HepG2 (cell line): ENCODE measurements around the gene HDGFL2. TPM values are rescaled to one million over a fixed set of nuclear protein-coding genes. Genes with fewer than 3 reads are reported as not detected.
A peak's percentile ranks its signal among the peaks of the same experiment; 100 is the strongest.

ENCODE experiments used
- AKAP8 ChIP-seq: sonication (generic); formaldehyde crosslinking; IDR thresholded peaks from 2 replicates; pipeline ENCODE4 v1.5.1; 2020; ENCODE audit warnings: mild to moderate bottlenecking, missing genetic modification reagents
- CEBPB ChIP-seq: IDR thresholded peaks from 2 replicates; pipeline ENCODE4 v1.6.1; 2011; ENCODE audit warnings: low read depth, low read length, improper control_type of control experiment, borderline replicate concordance
- CENPX ChIP-seq: sonication (generic); formaldehyde crosslinking; IDR thresholded peaks from 2 replicates; pipeline ENCODE4 v1.9.0; 2021; ENCODE audit warnings: mild to moderate bottlenecking, missing genetic modification reagents, moderate library complexity
- FIP1L1 ChIP-seq: fragments of 200-400 bp; formaldehyde crosslinking; IDR thresholded peaks from 2 replicates; pipeline ENCODE4 v1.6.1; 2018; ENCODE audit warnings: low read depth, mild to moderate bottlenecking, low read length, moderate library complexity, borderline replicate concordance; ENCODE audit not compliant: insufficient read depth
- GTF2F1 ChIP-seq: fragments of 150-350 bp; IDR thresholded peaks from 2 replicates; pipeline ENCODE4 v1.6.1; 2014; ENCODE audit warnings: low read length
- JUN ChIP-seq: sonication (generic); formaldehyde crosslinking; IDR thresholded peaks from 2 replicates; pipeline ENCODE4 v1.4.0; 2020; ENCODE audit warnings: mild to moderate bottlenecking, missing genetic modification reagents
- RFX1 ChIP-seq: fragments of 450-650 bp; IDR thresholded peaks from 2 replicates; pipeline ENCODE4 v1.6.1; 2017
- SMAD1 ChIP-seq: sonication (generic); formaldehyde crosslinking; IDR thresholded peaks from 2 replicates; pipeline ENCODE4 v1.4.0; 2020; ENCODE audit warnings: missing genetic modification reagents, low read depth, mild to moderate bottlenecking, borderline replicate concordance
- SNRNP70 ChIP-seq: fragments of 200-400 bp; formaldehyde crosslinking; IDR thresholded peaks from 2 replicates; pipeline ENCODE4 v1.6.1; 2017; ENCODE audit warnings: mild to moderate bottlenecking, low read depth, low read length, moderate library complexity
- TBX3 ChIP-seq: fragments of 450-650 bp; IDR thresholded peaks from 2 replicates; pipeline ENCODE4 v1.6.1; 2017; ENCODE audit warnings: antibody characterized with exemption, mild to moderate bottlenecking, inconsistent platforms, borderline replicate concordance
- ZBTB20 ChIP-seq: sonication (generic); formaldehyde crosslinking; IDR thresholded peaks from 2 replicates; pipeline ENCODE4 v1.8.1; 2023; ENCODE audit warnings: missing genetic modification reagents, low read depth, mild to moderate bottlenecking, borderline replicate concordance
- ZNF431 ChIP-seq: sonication (generic); formaldehyde crosslinking; IDR thresholded peaks from 2 replicates; pipeline ENCODE4 v1.9.0; 2022; ENCODE audit warnings: missing genetic modification reagents, low read depth, mild to moderate bottlenecking, borderline replicate concordance
- ZNF782 ChIP-seq: sonication (generic); formaldehyde crosslinking; IDR thresholded peaks from 2 replicates; pipeline ENCODE4 v1.4.0; 2020; ENCODE audit warnings: missing genetic modification reagents, mild to moderate bottlenecking, borderline replicate concordance
- polyA plus RNA-seq, 8 experiments: library from polyadenylated mRNA; depleted of rRNA in 3 of 8; stranded (reverse) in 7 of 8; unstranded in 1 of 8; fragments of >200 nt; fragmentation: Illumina TruSeq in 4 of 8; extraction: Trizol in 4 of 8; gene quantifications; 2 replicates each; pipeline versions ENCODE4 v1.2.1 to v1.2.3, GENCODE V29; 2011 to 2016; ENCODE audit warnings: low read depth in 4 of 8, missing spikeins in 1 of 8, mixed read lengths in 1 of 8; ENCODE audit not compliant: insufficient read depth in 1 of 8
- total RNA-seq, 5 experiments: library from RNA; depleted of rRNA; stranded (reverse); fragments of >200 nt; fragmentation: Illumina TruSeq; extraction: Trizol; gene quantifications; 2 replicates each; pipeline ENCODE4 v1.2.3, GENCODE V29; 2016; ENCODE audit warnings: low read depth in 1 of 5
- TF ChIP-seq, protein P1 (sequence below): sonication (generic); formaldehyde crosslinking; IDR thresholded peaks from 2 replicates; pipeline ENCODE4 v1.4.0; 2020; ENCODE audit warnings: missing genetic modification reagents
- TF ChIP-seq, protein P2 (sequence below): sonication (generic); formaldehyde crosslinking; IDR thresholded peaks from 2 replicates; pipeline ENCODE4 v1.8.0; 2022; ENCODE audit warnings: missing genetic modification reagents, mild to moderate bottlenecking, moderate library complexity, borderline replicate concordance
- TF ChIP-seq, protein P3 (sequence below), 2 experiments: fragments of 450-650 bp in 1 of 2; sonication (generic) in 1 of 2; formaldehyde crosslinking in 1 of 2; IDR thresholded peaks; 2 replicates each; pipeline versions ENCODE4 v1.6.1 to v1.8.0; 2016 to 2022; ENCODE audit warnings: antibody characterized with exemption in 1 of 2, mild to moderate bottlenecking in 1 of 2, missing genetic modification reagents in 1 of 2

HDGFL2 gene
- total and polyA plus RNA-seq, 2 of the 13 experiments (the other 11 are each of a cell fraction or from before 2014, with no cell fraction given): 20.0 to 51.1 TPM

DNA sequence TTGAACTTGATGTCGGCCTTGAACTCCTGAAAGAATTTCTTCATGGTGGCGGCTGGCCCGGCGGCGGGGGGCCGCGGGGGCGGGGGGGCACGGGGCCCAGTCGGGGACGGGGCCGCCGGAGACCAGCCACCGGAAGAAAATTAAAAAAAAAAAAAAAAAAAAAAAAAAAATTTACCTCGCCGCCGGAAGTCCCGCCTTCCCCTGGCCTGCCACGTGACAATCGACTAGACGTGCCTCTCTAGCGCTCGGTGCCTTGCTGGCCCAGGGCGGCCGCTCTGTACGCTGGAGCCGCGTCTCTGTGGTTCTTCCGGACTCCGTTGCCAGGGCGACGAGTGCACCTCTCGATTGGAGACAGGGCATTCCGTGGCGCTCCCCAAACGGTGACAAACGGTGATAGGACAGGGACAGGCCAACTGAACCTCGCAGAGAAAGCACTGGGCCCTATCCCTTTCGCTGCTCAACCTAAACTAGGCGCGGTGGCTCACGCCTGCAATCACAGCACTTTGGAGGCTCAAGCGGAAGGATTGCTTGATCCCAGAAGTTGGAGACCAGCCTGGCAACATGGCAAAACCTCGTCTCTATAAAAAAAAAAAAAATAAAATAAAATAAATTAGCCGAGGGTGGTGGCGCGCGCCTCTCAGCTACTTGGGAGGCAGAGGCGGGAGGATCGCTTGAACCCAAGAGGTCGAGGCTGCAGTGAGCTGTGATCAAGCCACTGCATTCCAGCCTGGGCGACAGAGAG, 14.3 kb upstream of the HDGFL2 start, which contains the start of gene UBXN6 (continued):
- TF ChIP-seq, protein P1, sequence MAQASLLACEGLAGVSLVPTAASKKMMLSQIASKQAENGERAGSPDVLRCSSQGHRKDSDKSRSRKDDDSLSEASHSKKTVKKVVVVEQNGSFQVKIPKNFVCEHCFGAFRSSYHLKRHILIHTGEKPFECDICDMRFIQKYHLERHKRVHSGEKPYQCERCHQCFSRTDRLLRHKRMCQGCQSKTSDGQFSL (CRISPR knock-in tag): no peak
- TF ChIP-seq ZBTB20 (CRISPR knock-in tag): no peak
- no peak for TF ChIP-seq AKAP8 (CRISPR knock-in tag)
- no peak for TF ChIP-seq CENPX (CRISPR knock-in tag)
- TF ChIP-seq SMAD1 (CRISPR knock-in tag): no peak
- no peak for TF ChIP-seq ZNF431 (CRISPR knock-in tag)
- TF ChIP-seq SNRNP70: no peak
- TF ChIP-seq, protein P2, sequence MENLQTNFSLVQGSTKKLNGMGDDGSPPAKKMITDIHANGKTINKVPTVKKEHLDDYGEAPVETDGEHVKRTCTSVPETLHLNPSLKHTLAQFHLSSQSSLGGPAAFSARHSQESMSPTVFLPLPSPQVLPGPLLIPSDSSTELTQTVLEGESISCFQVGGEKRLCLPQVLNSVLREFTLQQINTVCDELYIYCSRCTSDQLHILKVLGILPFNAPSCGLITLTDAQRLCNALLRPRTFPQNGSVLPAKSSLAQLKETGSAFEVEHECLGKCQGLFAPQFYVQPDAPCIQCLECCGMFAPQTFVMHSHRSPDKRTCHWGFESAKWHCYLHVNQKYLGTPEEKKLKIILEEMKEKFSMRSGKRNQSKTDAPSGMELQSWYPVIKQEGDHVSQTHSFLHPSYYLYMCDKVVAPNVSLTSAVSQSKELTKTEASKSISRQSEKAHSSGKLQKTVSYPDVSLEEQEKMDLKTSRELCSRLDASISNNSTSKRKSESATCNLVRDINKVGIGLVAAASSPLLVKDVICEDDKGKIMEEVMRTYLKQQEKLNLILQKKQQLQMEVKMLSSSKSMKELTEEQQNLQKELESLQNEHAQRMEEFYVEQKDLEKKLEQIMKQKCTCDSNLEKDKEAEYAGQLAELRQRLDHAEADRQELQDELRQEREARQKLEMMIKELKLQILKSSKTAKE (CRISPR knock-in tag): no peak
- TF ChIP-seq JUN (CRISPR knock-in tag): no peak
- no peak for TF ChIP-seq ZNF782 (CRISPR knock-in tag)
- TF ChIP-seq RFX1: peak; percentile 95
- TF ChIP-seq, protein P3, sequence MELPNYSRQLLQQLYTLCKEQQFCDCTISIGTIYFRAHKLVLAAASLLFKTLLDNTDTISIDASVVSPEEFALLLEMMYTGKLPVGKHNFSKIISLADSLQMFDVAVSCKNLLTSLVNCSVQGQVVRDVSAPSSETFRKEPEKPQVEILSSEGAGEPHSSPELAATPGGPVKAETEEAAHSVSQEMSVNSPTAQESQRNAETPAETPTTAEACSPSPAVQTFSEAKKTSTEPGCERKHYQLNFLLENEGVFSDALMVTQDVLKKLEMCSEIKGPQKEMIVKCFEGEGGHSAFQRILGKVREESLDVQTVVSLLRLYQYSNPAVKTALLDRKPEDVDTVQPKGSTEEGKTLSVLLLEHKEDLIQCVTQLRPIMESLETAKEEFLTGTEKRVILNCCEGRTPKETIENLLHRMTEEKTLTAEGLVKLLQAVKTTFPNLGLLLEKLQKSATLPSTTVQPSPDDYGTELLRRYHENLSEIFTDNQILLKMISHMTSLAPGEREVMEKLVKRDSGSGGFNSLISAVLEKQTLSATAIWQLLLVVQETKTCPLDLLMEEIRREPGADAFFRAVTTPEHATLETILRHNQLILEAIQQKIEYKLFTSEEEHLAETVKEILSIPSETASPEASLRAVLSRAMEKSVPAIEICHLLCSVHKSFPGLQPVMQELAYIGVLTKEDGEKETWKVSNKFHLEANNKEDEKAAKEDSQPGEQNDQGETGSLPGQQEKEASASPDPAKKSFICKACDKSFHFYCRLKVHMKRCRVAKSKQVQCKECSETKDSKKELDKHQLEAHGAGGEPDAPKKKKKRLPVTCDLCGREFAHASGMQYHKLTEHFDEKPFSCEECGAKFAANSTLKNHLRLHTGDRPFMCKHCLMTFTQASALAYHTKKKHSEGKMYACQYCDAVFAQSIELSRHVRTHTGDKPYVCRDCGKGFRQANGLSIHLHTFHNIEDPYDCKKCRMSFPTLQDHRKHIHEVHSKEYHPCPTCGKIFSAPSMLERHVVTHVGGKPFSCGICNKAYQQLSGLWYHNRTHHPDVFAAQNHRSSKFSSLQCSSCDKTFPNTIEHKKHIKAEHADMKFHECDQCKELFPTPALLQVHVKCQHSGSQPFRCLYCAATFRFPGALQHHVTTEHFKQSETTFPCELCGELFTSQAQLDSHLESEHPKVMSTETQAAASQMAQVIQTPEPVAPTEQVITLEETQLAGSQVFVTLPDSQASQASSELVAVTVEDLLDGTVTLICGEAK (IDR thresholded peaks at IDR 0.05): no peak
- TF ChIP-seq, protein P3 (CRISPR knock-in tag; IDR thresholded peaks at IDR 0.05): peak; percentile 76; the same call in 1 of the 2 replicates
- no peak for TF ChIP-seq GTF2F1
- TF ChIP-seq FIP1L1: no peak
- no peak for TF ChIP-seq CEBPB
- TF ChIP-seq TBX3: no peak
